HepG2 (cell line): ENCODE measurements around the gene CHM. TPM values are rescaled to one million over a fixed set of nuclear protein-coding genes. Genes with fewer than 3 reads are reported as not detected.

Source experiments
- ATAC-seq: fragments of 200-7000 bp; cut with Tn5 transposase; 3 replicates; pipeline ENCODE4 v1.9.1; 2020; ENCODE audit warnings: mild to moderate bottlenecking, moderate library complexity
- BruUV-seq: library from RNA; stranded (reverse); fragments of 400-500 nt; replicated peaks from 2 replicates; lab custom pipeline; 2021; lab: Mats Ljungman, UMichigan
- CTCF ChIA-PET: fragments of 300-600 bp; formaldehyde crosslinking; extraction: SDS; loops from one replicate; lab custom pipeline; 2021; ENCODE audit warnings: low total read pairs, inconsistent platforms, low intra/inter-chr PET ratio; lab: Yijun Ruan, JAX
- POLR2A ChIA-PET: fragments of 350-600 bp; sonication (Branson Sonifier 250); formaldehyde crosslinking; loops from one replicate; lab custom pipeline; 2020; ENCODE audit warnings: antibody characterized with exemption, inconsistent platforms; lab: Yijun Ruan, JAX
- DNase-seq: peaks from one replicate; pipeline ENCODE4 v3.0.0-alpha.2; 2015; ENCODE audit warnings: low spot score
- FAIRE-seq: peaks from 3 replicates; lab custom pipeline; 2011; peaks lifted over from hg19 to GRCh38; lab: Jason Lieb, UNC
- H2AFZ ChIP-seq: one replicate; pipeline ENCODE4 v1.6.1; 2011; ENCODE audit warnings: low read length, inconsistent platforms
- H3K27ac ChIP-seq: fragments of 300-600 bp; 3 replicates; pipeline ENCODE4 v1.8.0; 2011; ENCODE audit warnings: mixed run types, mild to moderate bottlenecking, mixed read lengths, low read length, inconsistent platforms; ENCODE audit not compliant: insufficient read depth; ENCODE audit errors: extremely low read length
- H3K27me3 ChIP-seq, 2 experiments: fragments of 200-600 bp in 1 of 2; 2 replicates in 1 of 2; 3 replicates in 1 of 2; pipeline versions ENCODE4 v1.6.0 to v1.8.0; 2011; ENCODE audit warnings: low read length in 2 of 2, mild to moderate bottlenecking in 2 of 2, moderate library complexity in 2 of 2, inconsistent platforms in 1 of 2; ENCODE audit not compliant: insufficient read depth in 2 of 2, control insufficient read depth in 1 of 2
- H3K36me3 ChIP-seq, 2 experiments: fragments of 200-600 bp in 1 of 2; replicated peaks in 1 of 2; 2 replicates in 1 of 2; 3 replicates in 1 of 2; pipeline versions ENCODE4 v1.5.1 to v1.8.0; 2011; ENCODE audit warnings: low read length in 2 of 2, inconsistent platforms in 1 of 2; ENCODE audit not compliant: insufficient read depth in 2 of 2, control insufficient read depth in 1 of 2
- H3K4me1 ChIP-seq: 2 replicates; pipeline ENCODE4 v1.5.1; 2012; ENCODE audit warnings: low read length, inconsistent platforms; ENCODE audit not compliant: insufficient read depth
- H3K4me2 ChIP-seq: 2 replicates; pipeline ENCODE4 v1.6.0; 2011; ENCODE audit warnings: low read depth, low read length, inconsistent platforms
- H3K4me3 ChIP-seq, 3 experiments: fragments of 200-600 bp in 1 of 3; sonication (generic), shearing (Covaris generic) in 1 of 3; replicated peaks in 1 of 3; 2 replicates each; pipeline ENCODE4 v1.5.1; 2011 to 2016; ENCODE audit warnings: low read length in 3 of 3, inconsistent platforms in 2 of 3, low read depth in 2 of 3, mild to moderate bottlenecking in 2 of 3, control low read depth in 1 of 3, mixed read lengths in 1 of 3; ENCODE audit not compliant: insufficient read depth in 1 of 3
- H3K79me2 ChIP-seq: one replicate; pipeline ENCODE4 v1.6.1; 2011; ENCODE audit warnings: low read length, inconsistent platforms; ENCODE audit not compliant: insufficient read depth
- H3K9ac ChIP-seq: 2 replicates; pipeline ENCODE4 v1.6.0; 2011; ENCODE audit warnings: mild to moderate bottlenecking, low read depth, low read length, inconsistent platforms; ENCODE audit not compliant: insufficient read depth
- H3K9me3 ChIP-seq: 2 replicates; pipeline ENCODE4 v1.5.1; 2012; ENCODE audit warnings: mild to moderate bottlenecking, low read length
- H4K20me1 ChIP-seq: 2 replicates; pipeline ENCODE4 v1.6.0; 2011; ENCODE audit warnings: inconsistent platforms, mild to moderate bottlenecking, low read length, moderate library complexity; ENCODE audit not compliant: insufficient read depth
- ATRX ChIP-seq: sonication (generic); formaldehyde crosslinking; IDR thresholded peaks from 2 replicates; pipeline ENCODE4 v1.4.0; 2020; ENCODE audit warnings: missing genetic modification reagents, borderline replicate concordance
- DR1 ChIP-seq: sonication (generic); formaldehyde crosslinking; IDR thresholded peaks from 2 replicates; pipeline ENCODE4 v1.8.0; 2021; ENCODE audit warnings: mild to moderate bottlenecking, missing genetic modification reagents, inconsistent platforms
- ELF1 ChIP-seq: sonication (generic); formaldehyde crosslinking; IDR thresholded peaks from 2 replicates; pipeline ENCODE4 v1.4.0; 2020; ENCODE audit warnings: missing genetic modification reagents
- FOXM1 ChIP-seq: sonication (generic); formaldehyde crosslinking; IDR thresholded peaks from 2 replicates; pipeline ENCODE4 v1.5.0; 2020; ENCODE audit warnings: missing genetic modification reagents
- IKZF1 ChIP-seq: fragments of 450-650 bp; IDR thresholded peaks from 2 replicates; pipeline ENCODE4 v1.7.1; 2016
- IRF2 ChIP-seq: IDR thresholded peaks from 2 replicates; pipeline ENCODE4 v1.6.1; 2018; ENCODE audit warnings: missing genetic modification reagents, missing compliant biosample characterization
- KMT2A ChIP-seq: sonication (generic); formaldehyde crosslinking; IDR thresholded peaks from 2 replicates; pipeline ENCODE4 v1.4.0; 2020; ENCODE audit warnings: missing genetic modification reagents
- MAZ ChIP-seq, 2 experiments: sonication (generic) in 1 of 2; formaldehyde crosslinking in 1 of 2; IDR thresholded peaks; 2 replicates each; pipeline versions ENCODE4 v1.5.0 to v1.6.1; 2012 to 2020; ENCODE audit warnings: low read depth in 2 of 2, mild to moderate bottlenecking in 2 of 2, borderline replicate concordance in 1 of 2, improper control_type of control experiment in 1 of 2, low read length in 1 of 2, missing genetic modification reagents in 1 of 2, moderate library complexity in 1 of 2
- MIXL1 ChIP-seq: IDR thresholded peaks from 2 replicates; pipeline ENCODE4 v1.6.1; 2016
- MXD4 ChIP-seq: IDR thresholded peaks from 2 replicates; pipeline ENCODE4 v1.6.1; 2016; ENCODE audit warnings: mild to moderate bottlenecking, missing biosample characterization, missing genetic modification reagents
- SCMH1 ChIP-seq: sonication (generic); formaldehyde crosslinking; IDR thresholded peaks from 2 replicates; pipeline ENCODE4 v1.9.0; 2021; ENCODE audit warnings: missing genetic modification reagents, mild to moderate bottlenecking, borderline replicate concordance
- SKI ChIP-seq: fragments of 450-650 bp; IDR thresholded peaks from one replicate; pipeline ENCODE4 v1.6.1; 2018; ENCODE audit warnings: mild to moderate bottlenecking; ENCODE audit not compliant: partially characterized antibody
- ZFP90 ChIP-seq: sonication (generic); formaldehyde crosslinking; IDR thresholded peaks from 2 replicates; pipeline ENCODE4 v1.8.0; 2022; ENCODE audit warnings: missing genetic modification reagents, mild to moderate bottlenecking, inconsistent platforms, borderline replicate concordance
- ZNF160 ChIP-seq: sonication (generic); formaldehyde crosslinking; IDR thresholded peaks from 2 replicates; pipeline ENCODE4 v1.8.0; 2022; ENCODE audit warnings: mild to moderate bottlenecking, inconsistent platforms, missing genetic modification reagents
- ZNF549 ChIP-seq: sonication (generic); formaldehyde crosslinking; IDR thresholded peaks from 2 replicates; pipeline ENCODE4 v1.5.0; 2020; ENCODE audit warnings: missing genetic modification reagents
- ZSCAN12 ChIP-seq: sonication (generic); formaldehyde crosslinking; IDR thresholded peaks from 2 replicates; pipeline ENCODE4 v1.9.0; 2021; ENCODE audit warnings: mild to moderate bottlenecking, missing genetic modification reagents
- WGBS: methylation state at CpG from one replicate; pipeline ENCODE4 v1.1.6; 2017; ENCODE audit warnings: low lambda C conversion rate; 5-methylcytosine and 5-hydroxymethylcytosine counted together
- in situ Hi-C: cut with HindIII; loops from 2 replicates; pipeline ENCODE4 v1.10.0; 2017; ENCODE audit warnings: low pct_unique_long_range_greater_than_20kb; ENCODE audit not compliant: extremely low pct_ligation_motif_present
- intact Hi-C: fragments of 100-400 bp; cut with micrococcal nuclease; formaldehyde crosslinking; loops from one replicate; pipeline ENCODE4 v1.10.0; 2022; ENCODE audit not compliant: unreplicated experiment
- polyA plus RNA-seq, 8 experiments: library from polyadenylated mRNA; depleted of rRNA in 3 of 8; stranded (reverse) in 7 of 8; unstranded in 1 of 8; fragments of >200 nt; fragmentation: Illumina TruSeq in 4 of 8; extraction: Trizol in 4 of 8; gene quantifications; 2 replicates each; pipeline versions ENCODE4 v1.2.1 to v1.2.3, GENCODE V29; 2011 to 2016; ENCODE audit warnings: low read depth in 4 of 8, missing spikeins in 1 of 8, mixed read lengths in 1 of 8; ENCODE audit not compliant: insufficient read depth in 1 of 8
- total RNA-seq, 5 experiments: library from RNA; depleted of rRNA; stranded (reverse); fragments of >200 nt; fragmentation: Illumina TruSeq; extraction: Trizol; gene quantifications; 2 replicates each; pipeline ENCODE4 v1.2.3, GENCODE V29; 2016; ENCODE audit warnings: low read depth in 1 of 5
- TF ChIP-seq, protein P1 (sequence below): sonication (generic); formaldehyde crosslinking; IDR thresholded peaks from 2 replicates; pipeline ENCODE4 v1.5.0; 2020; ENCODE audit warnings: missing genetic modification reagents
- TF ChIP-seq, protein P2 (sequence below): sonication (generic); formaldehyde crosslinking; IDR thresholded peaks from 2 replicates; pipeline ENCODE4 v1.5.0; 2020; ENCODE audit warnings: mild to moderate bottlenecking, missing genetic modification reagents

CHM gene
- total and polyA plus RNA-seq, 2 of the 13 experiments (the other 11 are each of a cell fraction or from before 2014, with no cell fraction given), result 15.1 to 15.5 TPM

DNA sequence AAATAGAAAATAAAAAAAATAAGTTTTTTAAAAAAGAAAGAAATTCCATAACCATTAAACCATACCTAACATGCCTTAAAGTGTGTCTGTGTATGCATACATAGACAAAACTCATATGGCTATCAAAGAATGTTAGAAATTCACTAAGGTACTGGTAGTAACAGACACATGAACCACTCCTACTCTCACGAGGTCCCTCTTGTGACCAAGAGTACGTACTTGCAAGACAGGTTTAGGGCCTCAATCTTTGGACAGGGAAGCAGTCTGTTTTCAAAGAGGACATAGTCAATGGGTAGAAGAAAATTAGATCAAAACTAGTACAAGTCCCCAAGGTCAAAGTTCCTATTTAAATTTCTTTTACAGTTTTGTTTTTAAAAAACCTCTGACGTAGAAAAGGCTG lies 117.3 kb downstream of the CHM start:
- FAIRE-seq (no peak), DNase-seq (no peak)

DNA sequence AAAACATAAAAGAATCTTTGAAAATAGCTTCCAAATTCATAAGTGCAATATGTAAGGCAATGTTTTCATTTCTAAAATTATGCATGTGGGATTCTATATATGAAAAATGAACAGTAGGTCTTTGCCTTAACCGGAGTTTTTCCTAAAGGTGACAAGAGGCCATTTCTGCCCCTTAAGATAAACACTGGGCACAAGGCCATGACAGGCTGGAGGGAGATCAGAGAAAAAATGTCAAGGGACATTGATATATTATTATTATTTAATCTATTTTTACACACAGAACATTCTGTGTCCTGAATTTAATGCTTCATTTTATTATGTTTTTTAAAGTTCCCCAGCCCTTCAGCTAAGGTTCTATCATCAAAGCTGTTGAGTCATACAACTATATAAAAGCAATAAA lies 118.8 kb downstream of the CHM start:
- no peaks in the 10 kb centered on the region for H3K36me3 ChIP-seq
- ChIA-PET CTCF (no interaction called here), POLR2A (no interaction called here)
- 100% methylated on average over 1 of the region's 1 CpG for WGBS
- no peak for TF ChIP-seq IRF2 (CRISPR knock-in tag)
- TF ChIP-seq ZNF160 (CRISPR knock-in tag), result no peak
- TF ChIP-seq FOXM1 (CRISPR knock-in tag), result no peak
- no peak for TF ChIP-seq ATRX (CRISPR knock-in tag)
- TF ChIP-seq SCMH1 (CRISPR knock-in tag), result no peak
- TF ChIP-seq ZSCAN12, result no peak
- TF ChIP-seq MIXL1, result no peak
- no peak for TF ChIP-seq IKZF1
- TF ChIP-seq, protein P1, sequence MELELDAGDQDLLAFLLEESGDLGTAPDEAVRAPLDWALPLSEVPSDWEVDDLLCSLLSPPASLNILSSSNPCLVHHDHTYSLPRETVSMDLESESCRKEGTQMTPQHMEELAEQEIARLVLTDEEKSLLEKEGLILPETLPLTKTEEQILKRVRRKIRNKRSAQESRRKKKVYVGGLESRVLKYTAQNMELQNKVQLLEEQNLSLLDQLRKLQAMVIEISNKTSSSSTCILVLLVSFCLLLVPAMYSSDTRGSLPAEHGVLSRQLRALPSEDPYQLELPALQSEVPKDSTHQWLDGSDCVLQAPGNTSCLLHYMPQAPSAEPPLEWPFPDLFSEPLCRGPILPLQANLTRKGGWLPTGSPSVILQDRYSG (CRISPR knock-in tag), result no peak
- no peak for TF ChIP-seq ZNF549
- TF ChIP-seq MXD4 (CRISPR knock-in tag), result no peak
- TF ChIP-seq, protein P2, sequence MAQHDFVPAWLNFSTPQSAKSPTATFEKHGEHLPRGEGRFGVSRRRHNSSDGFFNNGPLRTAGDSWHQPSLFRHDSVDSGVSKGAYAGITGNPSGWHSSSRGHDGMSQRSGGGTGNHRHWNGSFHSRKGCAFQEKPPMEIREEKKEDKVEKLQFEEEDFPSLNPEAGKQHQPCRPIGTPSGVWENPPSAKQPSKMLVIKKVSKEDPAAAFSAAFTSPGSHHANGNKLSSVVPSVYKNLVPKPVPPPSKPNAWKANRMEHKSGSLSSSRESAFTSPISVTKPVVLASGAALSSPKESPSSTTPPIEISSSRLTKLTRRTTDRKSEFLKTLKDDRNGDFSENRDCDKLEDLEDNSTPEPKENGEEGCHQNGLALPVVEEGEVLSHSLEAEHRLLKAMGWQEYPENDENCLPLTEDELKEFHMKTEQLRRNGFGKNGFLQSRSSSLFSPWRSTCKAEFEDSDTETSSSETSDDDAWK, result no peak
- TF ChIP-seq SKI, result no peak
- no peak for TF ChIP-seq MAZ (IDR thresholded peaks at IDR 0.05; ENCODE audit: borderline replicate concordance, low read depth, low read length)
- no peak for TF ChIP-seq MAZ (CRISPR knock-in tag; IDR thresholded peaks at IDR 0.05; ENCODE audit: low read depth)
- H3K4me3 ChIP-seq, result no peak overlapping the region
- no peaks in the 10 kb centered on the region for H3K79me2 ChIP-seq
- intact Hi-C loops (loop anchor here (10.0 kb wide), 1 partner anchor 136 kb away; no protein-coding TSS in a partner anchor), in situ Hi-C loops (no loop called here)
- H3K4me2 ChIP-seq, result no peak overlapping the region
- FAIRE-seq, result no peak
- DNase-seq, result no peak
- no TSS peak for BruUV-seq
- no peaks in the 10 kb centered on the region for H4K20me1 ChIP-seq
- H3K9me3 ChIP-seq, result no peaks in the 10 kb centered on the region
- H3K27ac ChIP-seq, result no peak overlapping the region
- H3K4me1 ChIP-seq, result no peaks in the 10 kb centered on the region
- H3K9ac ChIP-seq, result no peak overlapping the region
- H2AFZ ChIP-seq, result no peak overlapping the region
- no peaks in the 10 kb centered on the region for H3K27me3 ChIP-seq
- ATAC-seq, result no peak

More for the DNA sequence above, 117.3 kb downstream of the CHM start:
- Histone ChIP-seq H3K36me3 (no peaks in the 10 kb centered on the region), H2AFZ (no peak overlapping the region), H3K4me2 (no peak overlapping the region), H4K20me1 (no peaks in the 10 kb centered on the region), H3K9me3 (no peaks in the 10 kb centered on the region), H3K4me3 (no peak overlapping the region), H3K9ac (no peak overlapping the region), H3K27me3 (no peaks in the 10 kb centered on the region), H3K79me2 (no peaks in the 10 kb centered on the region), H3K27ac (no peak overlapping the region), H3K4me1 (no peaks in the 10 kb centered on the region)
- 95% methylated on average over 3 of the region's 3 CpGs for WGBS
- ChIA-PET CTCF (no interaction called here), POLR2A (no interaction called here)
- TF ChIP-seq ZFP90 (CRISPR knock-in tag), result no peak
- TF ChIP-seq ELF1 (CRISPR knock-in tag), result no peak
- no peak for TF ChIP-seq DR1 (CRISPR knock-in tag)
- no peak for TF ChIP-seq KMT2A
- intact Hi-C loops, result no loop called here
- no TSS peak for BruUV-seq
- in situ Hi-C loops, result no loop called here
- ATAC-seq, result no peak
